ENCODE results near the gene RFXAP.
A peak's percentile ranks its signal among the peaks of the same experiment; 100 is the strongest.

RFXAP gene

GRCh38 chr13:36817996-36818803 lies 822 bp upstream of the RFXAP start:
- DNase-seq: no peak

GRCh38 chr13:36819739-36820090 lies 693 bp downstream of the RFXAP start:
- peak; percentile 17 for DNase-seq

- no peak for DNase-seq
Observed at GRCh38 chr13:36820222-36820621, 1.2 kb downstream of the RFXAP start.

GRCh38 chr13:36822785-36823184 lies 3.8 kb downstream of the RFXAP start:
- no peak for DNase-seq

- DNase-seq: no peak
Observed at GRCh38 chr13:36829753-36830152, 10.7 kb downstream of the RFXAP start.

- no peak for DNase-seq
Observed at GRCh38 chr13:36831291-36831690, 12.3 kb downstream of the RFXAP start.

- no peak for DNase-seq
Observed at GRCh38 chr13:36834299-36834698, 15.3 kb downstream of the RFXAP start.

GRCh38 chr13:36837354-36838092 lies 18.5 kb downstream of the RFXAP start:
- no peak for DNase-seq

- no peak for DNase-seq
Observed at GRCh38 chr13:36839281-36839680, 20.3 kb downstream of the RFXAP start.

- no peak for DNase-seq
Observed at GRCh38 chr13:36839981-36840380, 21.0 kb downstream of the RFXAP start.

GRCh38 chr13:36840718-36841250 lies 21.8 kb downstream of the RFXAP start:
- DNase-seq: no peak

GRCh38 chr13:36841391-36841790 lies 22.4 kb downstream of the RFXAP start:
- DNase-seq: no peak

GRCh38 chr13:36847606-36848005 lies 28.6 kb downstream of the RFXAP start:
- no peak for DNase-seq

- DNase-seq: no peak
Observed at GRCh38 chr13:36848199-36848982, 29.4 kb downstream of the RFXAP start.

- DNase-seq: no peak
Observed at GRCh38 chr13:36850790-36851438, 31.9 kb downstream of the RFXAP start.

GRCh38 chr13:36857253-36857652 lies 38.2 kb downstream of the RFXAP start:
- DNase-seq: no peak

GRCh38 chr13:36858290-36858689 lies 39.3 kb downstream of the RFXAP start:
- DNase-seq: no peak

- DNase-seq: no peak
Observed at GRCh38 chr13:36859259-36859658, 40.2 kb downstream of the RFXAP start.

- no peak for DNase-seq
Observed at GRCh38 chr13:36862002-36862685, 43.1 kb downstream of the RFXAP start.

- DNase-seq: no peak
Observed at GRCh38 chr13:36862722-36863121, 43.7 kb downstream of the RFXAP start.

GRCh38 chr13:36865265-36865664 lies 46.2 kb downstream of the RFXAP start:
- no peak for DNase-seq

GRCh38 chr13:36866232-36866631 lies 47.2 kb downstream of the RFXAP start:
- no peak for DNase-seq
